K562 (cell line): ENCODE measurements around the gene MTPN. TPM values are rescaled to one million over a fixed set of nuclear protein-coding genes. Genes with fewer than 3 reads are reported as not detected.

Experiments used
- ARID1B ChIP-seq: fragments of 450-650 bp; IDR thresholded peaks from 2 replicates; pipeline ENCODE4 v1.6.1; 2016; ENCODE audit warnings: antibody characterized with exemption, mild to moderate bottlenecking, inconsistent platforms
- ERF ChIP-seq: fragments of 450-650 bp; formaldehyde crosslinking; IDR thresholded peaks from 2 replicates; pipeline ENCODE4 v1.4.0; 2020; ENCODE audit warnings: mild to moderate bottlenecking, mixed read lengths
- ETV5 ChIP-seq: sonication (generic); formaldehyde crosslinking; IDR thresholded peaks from 2 replicates; pipeline ENCODE4 v1.4.0; 2020; ENCODE audit warnings: low read depth, mild to moderate bottlenecking, missing genetic modification reagents
- GATAD2B ChIP-seq: fragments of 450-650 bp; IDR thresholded peaks from 2 replicates; pipeline ENCODE4 v1.6.1; 2017; ENCODE audit warnings: mild to moderate bottlenecking, borderline replicate concordance
- JUND ChIP-seq, 2 experiments: IDR thresholded peaks; 2 replicates in 1 of 2; 3 replicates in 1 of 2; pipeline ENCODE4 v1.6.1; 2011; ENCODE audit warnings: borderline replicate concordance in 2 of 2, low read depth in 2 of 2, low read length in 2 of 2, improper control_type of control experiment in 1 of 2, missing biosample characterization in 1 of 2, missing genetic modification characterization in 1 of 2, missing genetic modification reagents in 1 of 2
- MAZ ChIP-seq, 2 experiments: fragments of 450-650 bp in 1 of 2; sonication (generic) in 1 of 2; formaldehyde crosslinking; IDR thresholded peaks in 1 of 2; conservative IDR thresholded peaks in 1 of 2; 2 replicates each; pipeline versions ENCODE4 v1.4.0 to v1.5.0; 2020; ENCODE audit warnings: mild to moderate bottlenecking in 1 of 2, missing genetic modification reagents in 1 of 2
- MEIS2 ChIP-seq: fragments of 450-650 bp; IDR thresholded peaks from 2 replicates; pipeline ENCODE4 v1.6.1; 2014; ENCODE audit warnings: mild to moderate bottlenecking; ENCODE audit not compliant: partially characterized antibody
- PATZ1 ChIP-seq: fragments of 250-450 bp; sonication (Bioruptor Pico); IDR thresholded peaks from 2 replicates; pipeline ENCODE4 v1.5.0; 2020; ENCODE audit warnings: mild to moderate bottlenecking, borderline replicate concordance
- RUNX1 ChIP-seq: sonication (generic); IDR thresholded peaks from 2 replicates; pipeline ENCODE4 v1.6.1; 2016; ENCODE audit warnings: antibody characterized with exemption, low read depth
- SMAD4 ChIP-seq: fragments of 250-450 bp; sonication (Bioruptor Pico); conservative IDR thresholded peaks from 2 replicates; pipeline ENCODE4 v1.8.0; 2021; ENCODE audit warnings: inconsistent platforms, mild to moderate bottlenecking, moderate library complexity
- polyA plus RNA-seq, 8 experiments: library from polyadenylated mRNA; depleted of rRNA in 4 of 8; stranded (reverse) in 5 of 8; unstranded in 3 of 8; fragments of >200 nt; fragmentation: Nextera tagmentation in 2 of 8; fragmentation: Illumina TruSeq in 1 of 8; extraction: Ambion mirVana in 2 of 8; extraction: Trizol in 1 of 8; gene quantifications; 2 replicates each; pipeline versions ENCODE4 v1.2.1 to v1.2.3, GENCODE V29; 2011 to 2014; ENCODE audit warnings: inconsistent platforms in 1 of 8, missing spikeins in 1 of 8
- total RNA-seq, 7 experiments: library from RNA; depleted of rRNA in 6 of 7; stranded (reverse); fragments of >200 nt in 6 of 7; fragmentation: Illumina TruSeq in 2 of 7; extraction: Trizol in 2 of 7; gene quantifications; 2 replicates each; pipeline versions ENCODE4 v1.2.1 to v1.2.3, GENCODE V29; 2011 to 2021; ENCODE audit warnings: low replicate concordance in 1 of 7

Gene MTPN
- total and polyA plus RNA-seq, 9 of the 15 experiments (the other 6 are each of a cell fraction or from before 2014, with no cell fraction given): 68.5 to 261 (median 156) TPM

- peak; percentile 26; the same call in 1 of the 2 replicates for TF ChIP-seq ARID1B
- TF ChIP-seq RUNX1: no peak
- TF ChIP-seq MEIS2: no peak
- TF ChIP-seq SMAD4 (CRISPR knock-in tag): peak; percentile 77
- TF ChIP-seq ETV5 (CRISPR knock-in tag): no peak
- TF ChIP-seq MAZ (CRISPR knock-in tag; conservative IDR thresholded peaks at IDR 0.05 in 1 of 2, IDR thresholded peaks at IDR 0.05 in 1 of 2): no peak
- peak; percentile 68; the same call in 1 of the 2 replicates for TF ChIP-seq JUND (IDR thresholded peaks at IDR 0.05; ENCODE audit: borderline replicate concordance, low read depth, low read length)
- no peak for TF ChIP-seq JUND (tag; IDR thresholded peaks at IDR 0.05; ENCODE audit: borderline replicate concordance, low read depth, low read length)
- TF ChIP-seq ERF (CRISPR knock-in tag): no peak
- no peak for TF ChIP-seq PATZ1 (CRISPR knock-in tag)
- TF ChIP-seq GATAD2B: no peak
Measured at GRCh38 chr7:136000288-136000913, 23.2 kb upstream of the MTPN start (continued).
